GM19035 (cell line): Measurements from ENCODE around the gene U2AF1L4.

Experiments used
- ATAC-seq: cut with Tn5 transposase; IDR thresholded peaks from one replicate; pipeline ENCODE4 v1.9.1; 2021; ENCODE audit not compliant: unreplicated experiment

Gene U2AF1L4, protein sequence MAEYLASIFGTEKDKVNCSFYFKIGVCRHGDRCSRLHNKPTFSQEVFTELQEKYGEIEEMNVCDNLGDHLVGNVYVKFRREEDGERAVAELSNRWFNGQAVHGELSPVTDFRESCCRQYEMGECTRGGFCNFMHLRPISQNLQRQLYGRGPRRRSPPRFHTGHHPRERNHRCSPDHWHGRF

DNA sequence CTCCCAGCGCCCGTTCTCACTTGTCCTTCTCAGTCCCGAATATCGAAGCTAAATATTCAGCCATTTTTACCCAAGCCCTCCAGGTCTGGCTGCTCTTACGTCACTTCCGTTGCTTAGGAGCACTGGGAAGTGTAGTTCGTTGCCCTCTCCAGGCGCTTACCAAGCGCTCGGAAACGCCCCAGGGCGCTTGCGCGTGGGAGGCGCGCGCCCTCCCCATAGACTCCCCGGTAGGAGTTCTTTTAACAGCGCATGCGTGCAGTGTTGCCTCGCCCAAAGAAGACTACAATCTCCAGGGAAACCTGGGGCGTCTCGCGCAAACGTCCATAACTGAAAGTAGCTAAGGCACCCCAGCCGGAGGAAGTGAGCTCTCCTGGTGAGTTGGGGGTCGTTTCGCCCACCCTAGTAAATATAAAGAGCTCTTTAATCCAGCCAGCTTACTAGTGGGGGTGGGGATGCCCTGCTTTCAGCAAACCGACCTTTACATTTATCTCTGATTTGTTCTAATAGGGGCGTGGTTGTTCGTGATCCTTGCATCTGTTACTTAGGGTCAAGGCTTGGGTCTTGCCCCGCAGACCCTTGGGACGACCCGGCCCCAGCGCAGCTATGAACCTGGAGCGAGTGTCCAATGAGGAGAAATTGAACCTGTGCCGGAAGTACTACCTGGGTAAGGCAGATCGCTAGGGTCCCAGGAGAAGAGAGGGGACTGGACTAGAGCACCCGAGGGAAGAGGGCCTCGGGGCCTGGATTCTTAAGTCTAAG, at the start of gene U2AF1L4, which contains the start of gene PSENEN:
TSS of gene U2AF1L4 (minus strand) at position 91 of the 759 bp plus-strand sequence. CDS start at position 64, 27 bp downstream.
TSS of gene PSENEN (plus strand) at position 324 of the 759 bp plus-strand sequence. CDS start at position 604, 280 bp downstream.
- ATAC-seq, result peak; percentile 50

- no peak for ATAC-seq
Measured at GRCh38 chr19:35793381-35794165, 48.4 kb upstream of the U2AF1L4 start.

DNA sequence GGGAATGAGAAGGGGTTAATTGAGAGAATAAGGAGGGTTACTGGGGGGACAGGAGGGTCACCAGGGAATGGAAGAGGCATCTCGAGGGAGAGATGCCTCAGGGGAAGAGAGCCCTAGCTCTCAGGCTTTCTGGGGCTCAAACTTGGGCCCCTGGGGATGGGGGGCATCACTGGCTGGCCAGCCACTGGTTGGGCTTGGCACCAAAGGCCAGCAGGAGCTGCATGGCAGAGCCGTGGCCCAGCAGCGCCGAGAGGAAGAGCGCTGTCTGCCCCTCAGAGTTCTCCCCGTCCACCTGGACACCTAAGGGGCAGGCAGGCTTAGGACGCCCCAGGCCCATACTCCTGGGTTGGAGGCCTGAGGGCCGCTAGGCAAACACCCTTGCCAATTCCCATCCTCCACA, 47.7 kb upstream of the U2AF1L4 start:
- no peak for ATAC-seq

GRCh38 chr19:35792312-35792711, 47.1 kb upstream of the U2AF1L4 start:
- ATAC-seq, result no peak

- no peak for ATAC-seq
Measured at GRCh38 chr19:35791814-35792279, 46.6 kb upstream of the U2AF1L4 start.

DNA sequence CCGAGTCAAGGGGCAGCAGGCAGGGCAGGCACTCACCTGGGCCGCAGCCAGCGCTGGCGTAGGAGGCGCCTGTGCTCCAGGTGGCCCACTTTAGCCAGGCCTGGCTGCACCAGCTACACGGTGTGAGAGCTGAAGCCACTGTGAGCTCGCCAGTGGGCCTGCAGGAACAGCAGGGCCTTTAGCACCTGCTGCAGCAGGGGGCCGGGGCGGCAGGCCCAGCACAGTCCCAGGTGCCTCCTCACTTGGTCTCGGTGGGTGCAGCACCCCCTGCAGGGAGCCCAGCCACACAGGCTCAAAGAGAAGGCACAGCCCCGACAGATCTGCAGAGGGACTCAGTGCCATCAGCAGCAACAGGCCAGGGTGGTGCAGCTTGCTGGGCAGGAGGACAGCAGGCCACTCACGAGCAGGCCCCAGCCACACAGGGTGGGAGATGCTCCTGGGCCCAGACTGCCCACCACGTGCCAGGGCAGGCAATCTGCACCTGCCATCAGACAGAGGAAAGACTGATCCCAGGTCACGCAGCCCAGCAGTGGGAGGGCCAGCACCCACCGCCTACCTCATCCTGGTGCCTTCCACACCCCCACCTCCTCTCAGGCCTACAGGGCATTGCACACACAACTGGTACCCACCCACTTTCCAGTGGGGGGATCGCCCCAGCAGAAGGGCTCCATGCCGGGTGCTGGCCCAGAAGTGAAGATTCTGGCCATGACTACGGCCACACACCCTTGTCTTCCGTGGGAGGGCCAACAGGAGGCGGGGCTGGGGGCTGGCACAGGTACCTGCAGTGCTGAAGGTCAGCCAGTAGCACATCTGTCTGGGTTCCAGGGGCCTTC, 46.0 kb upstream of the U2AF1L4 start:
- ATAC-seq, result no peak

- ATAC-seq, result no peak
Measured at GRCh38 chr19:35789978-35790944, 45.0 kb upstream of the U2AF1L4 start.

GRCh38 chr19:35789195-35789977, 44.2 kb upstream of the U2AF1L4 start:
- no peak for ATAC-seq

GRCh38 chr19:35788205-35788960, 43.2 kb upstream of the U2AF1L4 start:
- ATAC-seq, result no peak

- no peak for ATAC-seq
Measured at GRCh38 chr19:35787227-35787799, 42.1 kb upstream of the U2AF1L4 start.

GRCh38 chr19:35786299-35787160, 41.3 kb upstream of the U2AF1L4 start:
- no peak for ATAC-seq

GRCh38 chr19:35785339-35785627, 40.1 kb upstream of the U2AF1L4 start:
- ATAC-seq, result no peak

DNA sequence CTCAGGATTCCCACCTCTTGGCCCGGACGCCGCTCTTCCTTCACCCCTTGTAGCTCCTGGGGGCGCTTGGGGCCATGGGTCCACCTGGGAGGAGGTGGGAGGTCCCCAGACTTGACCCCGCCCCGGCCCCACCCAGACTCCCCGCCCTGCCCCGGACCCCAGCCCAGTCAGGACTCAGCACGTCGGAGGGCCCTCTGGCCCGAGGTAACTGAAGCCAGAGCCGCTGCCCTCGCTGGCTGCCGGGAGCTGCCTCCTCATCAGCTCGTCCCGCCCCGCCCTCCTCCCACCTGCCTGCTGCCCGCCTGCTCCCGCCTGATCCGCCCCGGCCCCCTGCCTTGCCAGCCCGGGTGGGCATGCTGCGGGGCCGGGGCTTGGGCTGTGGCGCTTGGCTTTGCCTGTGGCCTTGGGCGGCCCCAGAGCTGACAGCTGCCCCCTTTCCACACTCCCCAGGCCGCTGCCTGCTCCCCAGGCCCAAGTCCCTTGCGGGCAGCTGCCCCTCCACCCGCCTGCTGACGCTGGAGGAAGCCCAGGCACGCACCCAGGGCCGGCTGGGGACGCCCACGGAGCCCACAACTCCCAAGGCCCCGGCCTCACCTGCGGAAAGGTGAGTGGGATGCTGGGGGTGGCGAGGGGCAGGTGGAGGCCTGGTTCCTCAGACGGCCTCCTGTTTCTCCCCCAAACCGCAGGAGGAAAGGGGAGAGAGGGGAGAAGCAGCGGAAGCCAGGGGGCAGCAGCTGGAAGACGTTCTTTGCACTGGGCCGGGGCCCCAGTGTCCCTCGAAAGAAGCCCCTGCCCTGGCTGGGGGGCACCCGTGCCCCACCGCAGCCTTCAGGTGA, 39.5 kb upstream of the U2AF1L4 start:
- ATAC-seq, result no peak

DNA sequence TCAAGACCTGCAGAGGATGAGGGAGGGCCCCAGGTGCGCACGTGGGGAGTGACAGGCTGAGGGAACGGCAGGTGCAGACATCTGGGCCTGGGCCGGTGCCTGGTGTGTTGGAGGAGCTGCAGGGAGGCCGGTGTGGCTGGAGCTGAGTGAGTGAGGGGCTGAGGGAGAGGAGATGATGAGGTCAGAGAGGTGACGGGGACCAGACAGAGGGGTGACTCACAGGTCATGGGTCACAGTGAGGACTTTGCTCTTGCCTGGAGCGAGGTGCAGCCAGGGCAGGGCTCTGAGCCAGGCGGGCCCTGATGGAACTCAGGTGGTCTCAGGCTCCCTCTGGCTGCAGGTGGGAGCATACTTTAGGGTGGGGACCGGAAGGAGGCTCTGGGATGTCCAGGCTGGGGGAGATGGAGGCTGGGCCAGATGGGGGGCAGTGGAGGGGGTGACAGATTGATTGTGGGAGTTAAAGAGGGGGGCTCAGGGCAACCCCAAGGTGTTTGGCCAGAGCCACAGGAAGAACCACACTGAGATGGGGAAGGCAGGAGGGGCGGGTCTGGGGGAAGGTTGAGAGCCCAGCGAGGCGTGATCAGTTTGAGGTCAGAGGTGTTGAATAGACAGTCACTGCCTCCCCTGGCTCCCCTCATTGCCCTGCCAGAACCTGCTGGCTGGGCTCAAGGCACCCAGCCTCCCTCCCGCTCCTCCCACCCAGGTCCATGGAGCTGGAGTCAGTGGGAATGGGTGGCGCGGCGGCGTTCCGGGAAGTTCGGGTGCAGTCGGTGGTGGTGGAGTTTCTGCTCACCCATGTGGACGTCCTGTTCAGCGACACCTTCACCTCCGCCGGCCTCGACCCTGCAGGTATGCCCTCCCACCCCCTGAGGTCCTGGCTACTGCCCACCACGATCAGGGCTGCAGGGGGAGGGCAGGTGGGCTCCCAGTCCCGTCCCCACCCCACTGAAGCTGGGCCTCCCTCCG, 38.5 kb upstream of the U2AF1L4 start:
- no peak for ATAC-seq

GRCh38 chr19:35782589-35782988, 37.4 kb upstream of the U2AF1L4 start:
- no peak for ATAC-seq
